ENCODE results near the gene BSN.

BSN gene

GRCh38 chr3:49639551-49639950 is 85.3 kb downstream of the BSN start:
- TF ChIP-seq CTCF (IDR thresholded peaks at IDR 0.05), result no peak

GRCh38 chr3:49641292-49641691 is 87.0 kb downstream of the BSN start:
- no peak for TF ChIP-seq CTCF (IDR thresholded peaks at IDR 0.05)

GRCh38 chr3:49641921-49642707 is 87.8 kb downstream of the BSN start:
- no peak for TF ChIP-seq CTCF (IDR thresholded peaks at IDR 0.05)

- no peak for TF ChIP-seq CTCF (IDR thresholded peaks at IDR 0.05)
Measured at GRCh38 chr3:49642708-49643145, 88.5 kb downstream of the BSN start.

GRCh38 chr3:49644684-49645083 is 90.4 kb downstream of the BSN start:
- no peak for TF ChIP-seq CTCF (IDR thresholded peaks at IDR 0.05)

- no peak for TF ChIP-seq CTCF (IDR thresholded peaks at IDR 0.05)
Measured at GRCh38 chr3:49646236-49646635, 92.0 kb downstream of the BSN start.

- no peak for TF ChIP-seq CTCF (IDR thresholded peaks at IDR 0.05)
Measured at GRCh38 chr3:49647741-49648140, 93.5 kb downstream of the BSN start.
